ENCODE measurements around the gene BRWD1.

DNA sequence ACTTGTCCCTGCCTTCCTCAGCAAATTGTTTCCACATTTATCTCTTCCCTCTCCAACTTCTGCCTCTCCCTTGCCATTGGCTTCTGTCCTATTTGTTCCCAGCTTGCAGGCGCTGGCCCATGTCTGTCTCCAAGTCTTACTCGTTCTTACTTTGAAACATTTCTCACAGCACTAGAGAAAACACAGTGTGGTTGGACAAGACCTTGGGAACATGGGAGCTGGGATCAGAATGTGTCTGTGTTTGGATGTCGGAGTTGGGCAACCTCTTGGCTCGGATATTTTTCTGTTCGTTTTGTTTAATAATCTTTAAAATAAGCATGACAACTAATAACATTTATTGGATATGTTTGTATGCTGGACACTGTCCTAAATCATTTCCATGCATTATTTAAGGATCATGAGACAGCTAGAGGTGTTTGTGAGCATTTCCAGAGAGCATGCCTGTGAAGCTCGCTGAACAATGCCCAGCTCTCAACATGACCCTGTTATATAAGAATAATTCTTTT is 5.9 kb upstream of the BRWD1 start:
- TF ChIP-seq CTCF (IDR thresholded peaks at IDR 0.05; ENCODE audit: low read length) (no peak), EZH2 (IDR thresholded peaks at IDR 0.05; ENCODE audit: borderline replicate concordance, low read length) (no peak)

Measured in OCI-LY1 (cell line).